Peyer's patch (tissue), 4 donors: ENCODE results near the gene SPI1.

ENCODE experiments used
- POLR2A ChIP-seq, 2 donors: fragments of 450-650 bp; IDR thresholded peaks; one replicate each; pipeline ENCODE4 v1.5.1; 2017; ENCODE audit warnings: antibody characterized with exemption in 2 of 2, mild to moderate bottlenecking in 2 of 2, moderate library complexity in 2 of 2
- TF ChIP-seq, protein P1 (sequence below), 6 experiments: fragments of 450-650 bp in 4 of 6; fragments of 200-600 bp in 2 of 6; sonication (generic) in 1 of 6; IDR thresholded peaks; one replicate each; pipeline ENCODE4 v1.5.1; 2017 to 2019; ENCODE audit warnings: antibody characterized with exemption in 6 of 6, mild to moderate bottlenecking in 3 of 6, moderate library complexity in 1 of 6

DNA sequence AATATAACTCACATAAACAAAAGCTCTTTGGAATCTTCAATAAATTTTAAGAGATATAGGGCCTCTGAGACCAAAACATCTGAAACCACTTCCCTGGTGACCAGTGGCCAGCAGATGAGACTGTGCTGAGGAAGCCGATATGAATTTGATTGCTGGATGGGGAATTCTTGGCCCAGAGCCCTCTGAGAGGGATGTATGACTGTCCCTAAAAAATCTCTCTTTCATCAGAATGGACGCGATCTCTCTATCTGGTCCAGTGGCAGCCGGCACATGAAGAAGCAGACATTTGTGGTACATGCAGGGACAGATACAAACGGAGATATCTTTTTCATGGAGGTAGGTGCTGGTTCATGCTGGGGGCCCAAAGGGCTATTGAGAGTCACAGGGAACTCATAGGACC, 63.4 kb downstream of the SPI1 start:
- TF ChIP-seq, protein P1, sequence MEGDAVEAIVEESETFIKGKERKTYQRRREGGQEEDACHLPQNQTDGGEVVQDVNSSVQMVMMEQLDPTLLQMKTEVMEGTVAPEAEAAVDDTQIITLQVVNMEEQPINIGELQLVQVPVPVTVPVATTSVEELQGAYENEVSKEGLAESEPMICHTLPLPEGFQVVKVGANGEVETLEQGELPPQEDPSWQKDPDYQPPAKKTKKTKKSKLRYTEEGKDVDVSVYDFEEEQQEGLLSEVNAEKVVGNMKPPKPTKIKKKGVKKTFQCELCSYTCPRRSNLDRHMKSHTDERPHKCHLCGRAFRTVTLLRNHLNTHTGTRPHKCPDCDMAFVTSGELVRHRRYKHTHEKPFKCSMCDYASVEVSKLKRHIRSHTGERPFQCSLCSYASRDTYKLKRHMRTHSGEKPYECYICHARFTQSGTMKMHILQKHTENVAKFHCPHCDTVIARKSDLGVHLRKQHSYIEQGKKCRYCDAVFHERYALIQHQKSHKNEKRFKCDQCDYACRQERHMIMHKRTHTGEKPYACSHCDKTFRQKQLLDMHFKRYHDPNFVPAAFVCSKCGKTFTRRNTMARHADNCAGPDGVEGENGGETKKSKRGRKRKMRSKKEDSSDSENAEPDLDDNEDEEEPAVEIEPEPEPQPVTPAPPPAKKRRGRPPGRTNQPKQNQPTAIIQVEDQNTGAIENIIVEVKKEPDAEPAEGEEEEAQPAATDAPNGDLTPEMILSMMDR (IDR thresholded peaks at IDR 0.05): no peak
- no peak for TF ChIP-seq POLR2A (IDR thresholded peaks at IDR 0.05)
